Glomerular endothelial cell (primary cell): ENCODE measurements around the gene ZHX3. TPM values are rescaled to one million over a fixed set of nuclear protein-coding genes. Genes with fewer than 3 reads are reported as not detected.

Experiments
- DNase-seq: peaks from one replicate; pipeline ENCODE4 v3.0.0-alpha.2; 2011; ENCODE audit warnings: low read depth, low spot score; ENCODE audit errors: extremely low read depth
- total RNA-seq: library from RNA; depleted of rRNA; stranded (reverse); fragments of >200 nt; gene quantifications from 2 replicates; pipeline ENCODE4 v1.2.3, GENCODE V29; 2015

ZHX3 gene
- total RNA-seq, 1 donor from 2014 or later = 16.9 TPM

- no peak for DNase-seq
These were observed 115.1 kb downstream of the ZHX3 start for GRCh38 chr20:41202426-41202825.

GRCh38 chr20:41201760-41202159 lies 115.8 kb downstream of the ZHX3 start:
- DNase-seq = no peak

GRCh38 chr20:41200446-41201202 lies 116.9 kb downstream of the ZHX3 start:
- DNase-seq = peak; percentile 37

GRCh38 chr20:41198443-41198842 lies 119.1 kb downstream of the ZHX3 start:
- DNase-seq = no peak

GRCh38 chr20:41196653-41197225 lies 120.8 kb downstream of the ZHX3 start:
- no peak for DNase-seq

- no peak for DNase-seq
These were observed 125.0 kb downstream of the ZHX3 start for GRCh38 chr20:41192575-41192974.

- DNase-seq = no peak
These were observed 125.7 kb downstream of the ZHX3 start for GRCh38 chr20:41191562-41192500.

GRCh38 chr20:41187668-41188067 lies 129.9 kb downstream of the ZHX3 start:
- no peak for DNase-seq

GRCh38 chr20:41185013-41185757 lies 132.3 kb downstream of the ZHX3 start:
- no peak for DNase-seq

- no peak for DNase-seq
These were observed 133.7 kb downstream of the ZHX3 start for GRCh38 chr20:41183831-41184230.

GRCh38 chr20:41183391-41183790 lies 134.1 kb downstream of the ZHX3 start:
- DNase-seq = no peak

GRCh38 chr20:41182296-41183212 lies 135.0 kb downstream of the ZHX3 start:
- DNase-seq = no peak

- DNase-seq = no peak
These were observed 136.0 kb downstream of the ZHX3 start for GRCh38 chr20:41181567-41181966.

GRCh38 chr20:41180599-41181333 lies 136.8 kb downstream of the ZHX3 start:
- no peak for DNase-seq

- DNase-seq = no peak
These were observed 137.6 kb downstream of the ZHX3 start for GRCh38 chr20:41179961-41180360.

- DNase-seq = no peak
These were observed 138.6 kb downstream of the ZHX3 start for GRCh38 chr20:41178904-41179432.

- no peak for DNase-seq
These were observed 139.0 kb downstream of the ZHX3 start for GRCh38 chr20:41178495-41178894.

- no peak for DNase-seq
These were observed 139.9 kb downstream of the ZHX3 start for GRCh38 chr20:41177636-41178035.
